Loucy (cell line): ENCODE results near the gene SLC16A13.
"Not testable (repeated sequence)": the region's sequence is repeated elsewhere in the genome, so short reads cannot be mapped to it uniquely, and the experiment has no call there.

Experiments used
- H2AFZ ChIP-seq: fragments of 200-600 bp; sonication (generic); 2 replicates; pipeline ENCODE4 v1.6.0; 2016; ENCODE audit warnings: antibody characterized with exemption, mild to moderate bottlenecking, low read length, moderate library complexity
- H3F3A ChIP-seq: fragments of 200-600 bp; 2 replicates; pipeline ENCODE4 v1.6.0; 2016; ENCODE audit warnings: antibody characterized with exemption, low read depth, mild to moderate bottlenecking
- H3K27me3 ChIP-seq: fragments of 200-600 bp; sonication (generic); 2 replicates; pipeline ENCODE4 v1.6.1; 2014; ENCODE audit warnings: low read length, mild to moderate bottlenecking; ENCODE audit not compliant: insufficient read depth, poor library complexity, severe bottlenecking
- H3K36me3 ChIP-seq: fragments of 200-600 bp; sonication (generic); 2 replicates; pipeline ENCODE4 v1.6.1; 2016; ENCODE audit warnings: low read length; ENCODE audit not compliant: insufficient read depth
- H3K4me1 ChIP-seq: fragments of 200-600 bp; sonication (generic); 2 replicates; pipeline ENCODE4 v1.5.1; 2014; ENCODE audit warnings: low read length, mild to moderate bottlenecking; ENCODE audit not compliant: insufficient read depth, poor library complexity, severe bottlenecking
- H3K4me2 ChIP-seq: fragments of 200-600 bp; sonication (generic); 2 replicates; pipeline ENCODE4 v1.6.0; 2014; ENCODE audit warnings: antibody characterized with exemption, low read length, low read depth, mild to moderate bottlenecking; ENCODE audit not compliant: poor library complexity, severe bottlenecking
- H3K4me3 ChIP-seq: fragments of 200-600 bp; sonication (generic); 2 replicates; pipeline ENCODE4 v1.5.1; 2014; ENCODE audit warnings: low read length, mild to moderate bottlenecking, mixed read lengths; ENCODE audit not compliant: poor library complexity, severe bottlenecking
- H3K79me2 ChIP-seq: fragments of 200-600 bp; sonication (generic); 2 replicates; pipeline ENCODE4 v1.6.1; 2014; ENCODE audit warnings: low read length; ENCODE audit not compliant: insufficient read depth
- H3K9ac ChIP-seq: fragments of 200-600 bp; sonication (generic); 2 replicates; pipeline ENCODE4 v1.6.0; 2014; ENCODE audit warnings: mild to moderate bottlenecking, low read depth, low read length, moderate library complexity; ENCODE audit not compliant: poor library complexity, severe bottlenecking
- H3K9me2 ChIP-seq: fragments of 200-600 bp; sonication (generic); replicated peaks from 2 replicates; pipeline ENCODE4 v1.6.1; 2016; ENCODE audit warnings: low read depth, low read length, mixed read lengths
- H3K9me3 ChIP-seq: fragments of 200-600 bp; sonication (generic); 2 replicates; pipeline ENCODE4 v1.6.1; 2014; ENCODE audit warnings: mild to moderate bottlenecking, antibody characterized with exemption, low read length, low read depth; ENCODE audit not compliant: insufficient read depth
- H4K20me1 ChIP-seq: fragments of 200-600 bp; sonication (generic); 2 replicates; pipeline ENCODE4 v1.6.0; 2014; ENCODE audit warnings: antibody characterized with exemption, low read length, mild to moderate bottlenecking; ENCODE audit not compliant: insufficient read depth, poor library complexity, severe bottlenecking
- EZH2phosphoT487 ChIP-seq: fragments of 200-600 bp; IDR thresholded peaks from 2 replicates; pipeline ENCODE4 v1.6.1; 2018; ENCODE audit warnings: antibody characterized with exemption, mild to moderate bottlenecking, moderate library complexity, borderline replicate concordance
- TF ChIP-seq, protein P1 (sequence below): fragments of 200-600 bp; sonication (generic); conservative IDR thresholded peaks from 2 replicates; pipeline ENCODE4 v1.5.1; 2014; ENCODE audit warnings: mild to moderate bottlenecking, antibody characterized with exemption, low read length

SLC16A13 gene

DNA sequence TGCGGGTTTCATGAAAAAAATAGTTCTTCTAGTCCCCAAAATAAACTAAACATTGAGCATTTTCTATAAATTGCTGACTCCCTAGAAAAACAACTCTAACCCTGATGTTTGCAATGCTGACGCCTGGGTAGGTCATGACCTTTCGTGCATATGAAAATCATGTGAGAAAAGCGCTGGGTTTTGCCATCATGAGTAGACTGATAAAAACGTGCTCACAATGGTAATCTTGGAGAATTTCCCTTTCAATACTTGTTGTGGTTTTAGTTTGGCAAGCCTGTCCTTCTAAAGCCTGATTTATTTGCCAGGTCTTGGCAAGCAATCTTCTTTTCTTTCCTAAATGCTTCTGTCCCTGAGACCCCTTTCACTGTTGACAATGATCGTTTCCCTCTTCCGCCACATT lies 48.3 kb downstream of the SLC16A13 start:
- Histone ChIP-seq H3K9me2 (no peaks in the 10 kb centered on the region), H3K9me3 (no peaks in the 10 kb centered on the region), H3K4me3 (no peak overlapping the region), H4K20me1 (no peaks in the 10 kb centered on the region), H2AFZ (no peak overlapping the region), H3F3A (no peaks in the 10 kb centered on the region), H3K79me2 (no peaks in the 10 kb centered on the region), H3K4me2 (no peak overlapping the region), H3K36me3 (no peaks in the 10 kb centered on the region), H3K9ac (no peak overlapping the region), H3K27me3 (no peaks in the 10 kb centered on the region), H3K4me1 (peaks cover 4% of the 10 kb centered on the region)
- no peak for TF ChIP-seq EZH2phosphoT487
- TF ChIP-seq, protein P1, sequence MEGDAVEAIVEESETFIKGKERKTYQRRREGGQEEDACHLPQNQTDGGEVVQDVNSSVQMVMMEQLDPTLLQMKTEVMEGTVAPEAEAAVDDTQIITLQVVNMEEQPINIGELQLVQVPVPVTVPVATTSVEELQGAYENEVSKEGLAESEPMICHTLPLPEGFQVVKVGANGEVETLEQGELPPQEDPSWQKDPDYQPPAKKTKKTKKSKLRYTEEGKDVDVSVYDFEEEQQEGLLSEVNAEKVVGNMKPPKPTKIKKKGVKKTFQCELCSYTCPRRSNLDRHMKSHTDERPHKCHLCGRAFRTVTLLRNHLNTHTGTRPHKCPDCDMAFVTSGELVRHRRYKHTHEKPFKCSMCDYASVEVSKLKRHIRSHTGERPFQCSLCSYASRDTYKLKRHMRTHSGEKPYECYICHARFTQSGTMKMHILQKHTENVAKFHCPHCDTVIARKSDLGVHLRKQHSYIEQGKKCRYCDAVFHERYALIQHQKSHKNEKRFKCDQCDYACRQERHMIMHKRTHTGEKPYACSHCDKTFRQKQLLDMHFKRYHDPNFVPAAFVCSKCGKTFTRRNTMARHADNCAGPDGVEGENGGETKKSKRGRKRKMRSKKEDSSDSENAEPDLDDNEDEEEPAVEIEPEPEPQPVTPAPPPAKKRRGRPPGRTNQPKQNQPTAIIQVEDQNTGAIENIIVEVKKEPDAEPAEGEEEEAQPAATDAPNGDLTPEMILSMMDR, result no peak

- H2AFZ ChIP-seq, H3K9ac ChIP-seq, H3K79me2 ChIP-seq, H3K27me3 ChIP-seq, H3K4me3 ChIP-seq, H3K9me3 ChIP-seq, H3K9me2 ChIP-seq, H3K36me3 ChIP-seq, H3K4me1 ChIP-seq, H4K20me1 ChIP-seq, H3K4me2 ChIP-seq, H3F3A ChIP-seq: not testable (repeated sequence)
Measured at GRCh38 chr17:7088442-7088841, 52.6 kb downstream of the SLC16A13 start.

DNA sequence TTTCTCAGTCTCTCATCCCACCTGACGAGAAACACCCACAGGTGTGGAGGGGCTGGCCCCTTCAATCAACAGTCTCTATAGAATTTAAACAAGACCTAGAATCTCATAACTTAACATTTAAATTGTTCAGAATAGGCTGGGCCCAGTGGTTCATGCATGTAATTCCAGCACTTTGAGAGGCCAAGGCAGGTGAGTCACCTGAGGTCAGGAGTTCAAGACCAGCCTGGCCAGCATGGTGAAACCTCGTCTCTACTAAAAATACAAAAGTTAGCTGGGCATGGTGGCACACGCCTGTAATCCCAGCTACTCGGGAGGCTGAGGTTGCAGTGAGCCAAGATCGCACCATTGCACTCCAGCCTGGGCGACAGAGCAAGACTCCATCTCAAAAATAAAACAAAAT lies 53.8 kb downstream of the SLC16A13 start:
- not testable (repeated sequence) for H3K9me2 ChIP-seq, H2AFZ ChIP-seq, H3K4me1 ChIP-seq, H3K79me2 ChIP-seq, H3K4me3 ChIP-seq, H3K9me3 ChIP-seq, H3K4me2 ChIP-seq, H3K36me3 ChIP-seq, H4K20me1 ChIP-seq, H3K9ac ChIP-seq, H3K27me3 ChIP-seq, H3F3A ChIP-seq
